ENCODE results near the gene GABARAPL1. TPM values are rescaled to one million over a fixed set of nuclear protein-coding genes. Genes with fewer than 3 reads are reported as not detected.

Gene GABARAPL1
- total RNA-seq (10 to 100 TPM; 55.5 to 56.1 TPM), polyA plus RNA-seq (10 to 100 TPM; 10.0 to 35.3 (median 12.2) TPM), total RNA-seq (28.3 to 232 (median 114) reads per million in 6 experiments)

- peaks cover 0 to 1% (median 0%) of the 10 kb centered on the region in 3 donors for H3K36me3 Mint-ChIP-seq
- H3K27me3 Mint-ChIP-seq = no peaks in the 10 kb centered on the region
- POLR2A ChIA-PET = interaction anchor here (0.6 to 2.2 kb wide), 7 partner anchors 12 to 511 kb away, joined by 3 to 5 read pairs (median 3); partner anchors contain the start of gene YBX3
- peak within 1 kb of the TSS; percentile 94 to 99 (median 96) for H3K27ac Mint-ChIP-seq
- peak in 9 of 10 donors; percentile 73 to 91 (median 84) for DNase-seq
- peaks cover 12 to 31% (median 27%) of the 10 kb centered on the region in 4 donors for H3K4me1 Mint-ChIP-seq
- H3K9me3 Mint-ChIP-seq = no peaks in the 10 kb centered on the region
- peak within 1 kb of the TSS; percentile 90 to 99 (median 94) for H3K4me3 Mint-ChIP-seq
- peak; percentile 68 to 71 for ATAC-seq
These were observed at the start of gene GABARAPL1 for GRCh38 chr12:10212739-10213131. GABARAPL1 (plus strand) TSS chr12:10212877; CDS start chr12:10213130, 253 bp downstream.

GRCh38 chr12:10163084-10163483, 49.6 kb upstream of the GABARAPL1 start:
- H3K36me3 Mint-ChIP-seq = no peaks in the 10 kb centered on the region
- POLR2A ChIA-PET = no interaction called here
- ATAC-seq (no peak), DNase-seq (no peak)
- peaks cover 0 to 3% (median 0%) of the 10 kb centered on the region in 5 donors for H3K27me3 Mint-ChIP-seq
- H3K27ac Mint-ChIP-seq = no peak overlapping the region
- H3K4me1 Mint-ChIP-seq = peaks cover 0 to 14% (median 0%) of the 10 kb centered on the region in 4 donors
- no peak overlapping the region for H3K4me3 Mint-ChIP-seq
- no peaks in the 10 kb centered on the region for H3K9me3 Mint-ChIP-seq

GRCh38 chr12:10165421-10165820, 47.3 kb upstream of the GABARAPL1 start:
- Mint-ChIP-seq H3K9me3 (no peaks in the 10 kb centered on the region), H3K36me3 (no peaks in the 10 kb centered on the region), H3K4me1 (peaks cover 0 to 13% (median 0%) of the 10 kb centered on the region in 4 donors)

GRCh38 chr12:10167599-10167998, 45.1 kb upstream of the GABARAPL1 start:
- H3K4me1 Mint-ChIP-seq = peaks cover 0 to 5% (median 0%) of the 10 kb centered on the region in 4 donors
- no peak for DNase-seq
- H3K27me3 Mint-ChIP-seq = peaks cover 2 to 11% (median 7%) of the 10 kb centered on the region in 5 donors
- no peak for ATAC-seq
- POLR2A ChIA-PET = no interaction called here
- H3K9me3 Mint-ChIP-seq = no peaks in the 10 kb centered on the region
- no peak overlapping the region for H3K4me3 Mint-ChIP-seq
- no peak overlapping the region for H3K27ac Mint-ChIP-seq
- H3K36me3 Mint-ChIP-seq = no peaks in the 10 kb centered on the region

More at GRCh38 chr12:10165421-10165820, 47.3 kb upstream of the GABARAPL1 start:
- no peak overlapping the region for H3K27ac Mint-ChIP-seq
- no peak for ATAC-seq
- POLR2A ChIA-PET = no interaction called here
- no peak overlapping the region for H3K4me3 Mint-ChIP-seq
- DNase-seq = no peak
- H3K27me3 Mint-ChIP-seq = peaks cover 0 to 3% (median 0%) of the 10 kb centered on the region in 5 donors

GRCh38 chr12:10169104-10169503, 43.6 kb upstream of the GABARAPL1 start:
- DNase-seq = no peak
- Mint-ChIP-seq H3K4me3 (no peak overlapping the region), H3K4me1 (peaks cover 0 to 2% (median 0%) of the 10 kb centered on the region in 4 donors), H3K27me3 (peaks cover 2 to 14% (median 10%) of the 10 kb centered on the region in 5 donors), H3K9me3 (no peaks in the 10 kb centered on the region), H3K27ac (no peak overlapping the region), H3K36me3 (no peaks in the 10 kb centered on the region)
- POLR2A ChIA-PET = no interaction called here
- ATAC-seq = no peak

GRCh38 chr12:10170216-10170615, 42.5 kb upstream of the GABARAPL1 start:
- Mint-ChIP-seq H3K4me1 (peaks cover 0 to 2% (median 0%) of the 10 kb centered on the region in 4 donors), H3K27ac (no peak overlapping the region), H3K36me3 (no peaks in the 10 kb centered on the region), H3K4me3 (no peak overlapping the region), H3K27me3 (peaks cover 6 to 16% (median 10%) of the 10 kb centered on the region in 5 donors), H3K9me3 (no peaks in the 10 kb centered on the region)
- POLR2A ChIA-PET = interaction anchor here (0.6 kb wide), 1 partner anchor 36 kb away, joined by 8 read pairs; no protein-coding TSS in a partner anchor
- ATAC-seq (no peak), DNase-seq (no peak)

- no peak for DNase-seq
- peaks cover 6 to 20% (median 12%) of the 10 kb centered on the region in 5 donors for H3K27me3 Mint-ChIP-seq
- POLR2A ChIA-PET = no interaction called here
These were observed 40.5 kb upstream of the GABARAPL1 start, which contains the start of gene OLR1 for GRCh38 chr12:10171973-10172728. OLR1 (minus strand) TSS chr12:10172132; CDS start chr12:10172077, 55 bp downstream.

GRCh38 chr12:10174986-10175614, 37.6 kb upstream of the GABARAPL1 start:
- H3K4me1 Mint-ChIP-seq = no peaks in the 10 kb centered on the region
- ATAC-seq (no peak), DNase-seq (no peak)
- POLR2A ChIA-PET = no interaction called here
- H3K36me3 Mint-ChIP-seq = no peaks in the 10 kb centered on the region
- H3K27ac Mint-ChIP-seq = no peak overlapping the region
- no peak overlapping the region for H3K4me3 Mint-ChIP-seq
- no peaks in the 10 kb centered on the region for H3K9me3 Mint-ChIP-seq
- peaks cover 12 to 24% (median 19%) of the 10 kb centered on the region in 5 donors for H3K27me3 Mint-ChIP-seq

More at GRCh38 chr12:10171973-10172728, 40.5 kb upstream of the GABARAPL1 start, which contains the start of gene OLR1:
- Mint-ChIP-seq H3K4me3 (no peak within 1 kb of the TSS), H3K4me1 (peaks cover 0 to 2% (median 0%) of the 10 kb centered on the region in 4 donors), H3K9me3 (no peaks in the 10 kb centered on the region), H3K36me3 (no peaks in the 10 kb centered on the region), H3K27ac (no peak within 1 kb of the TSS)
- ATAC-seq = no peak

- H3K4me3 Mint-ChIP-seq = no peak overlapping the region
- POLR2A ChIA-PET = no interaction called here
- H3K27me3 Mint-ChIP-seq = peaks cover 12 to 25% (median 19%) of the 10 kb centered on the region in 5 donors
- DNase-seq = no peak
- no peaks in the 10 kb centered on the region for H3K4me1 Mint-ChIP-seq
- H3K9me3 Mint-ChIP-seq = no peaks in the 10 kb centered on the region
- no peak for ATAC-seq
- no peak overlapping the region for H3K27ac Mint-ChIP-seq
- H3K36me3 Mint-ChIP-seq = no peaks in the 10 kb centered on the region
These were observed 36.6 kb upstream of the GABARAPL1 start for GRCh38 chr12:10175846-10176636.

- no peak for ATAC-seq
- Mint-ChIP-seq H3K4me1 (peaks cover 0 to 4% (median 0%) of the 10 kb centered on the region in 4 donors), H3K36me3 (no peaks in the 10 kb centered on the region), H3K27me3 (peaks cover 0 to 30% (median 15%) of the 10 kb centered on the region in 5 donors), H3K9me3 (peaks cover 0 to 2% (median 0%) of the 10 kb centered on the region in 9 donors), H3K4me3 (no peak within 1 kb of the TSS), H3K27ac (no peak within 1 kb of the TSS)
- no peak for DNase-seq
- POLR2A ChIA-PET = no interaction called here
These were observed 33.9 kb upstream of the GABARAPL1 start, which contains the start of gene TMEM52B for GRCh38 chr12:10178821-10179220. TMEM52B (plus strand) TSS chr12:10179032; CDS start chr12:10179575, 543 bp downstream.

- H3K27me3 Mint-ChIP-seq = peaks cover 0 to 37% (median 13%) of the 10 kb centered on the region in 5 donors
- peaks cover 0 to 2% (median 0%) of the 10 kb centered on the region in 9 donors for H3K9me3 Mint-ChIP-seq
- peaks cover 0 to 7% (median 0%) of the 10 kb centered on the region in 4 donors for H3K4me1 Mint-ChIP-seq
- no peak overlapping the region for H3K27ac Mint-ChIP-seq
- H3K36me3 Mint-ChIP-seq = no peaks in the 10 kb centered on the region
- H3K4me3 Mint-ChIP-seq = no peak overlapping the region
- ATAC-seq = no peak
- POLR2A ChIA-PET = no interaction called here
- DNase-seq = no peak
These were observed 32.9 kb upstream of the GABARAPL1 start for GRCh38 chr12:10179776-10180181.

Data from naive thymus-derived CD8-positive, alpha-beta T cell (primary cell).